Measurements from ENCODE around the gene PCBP3.

The PCBP3 gene

DNA sequence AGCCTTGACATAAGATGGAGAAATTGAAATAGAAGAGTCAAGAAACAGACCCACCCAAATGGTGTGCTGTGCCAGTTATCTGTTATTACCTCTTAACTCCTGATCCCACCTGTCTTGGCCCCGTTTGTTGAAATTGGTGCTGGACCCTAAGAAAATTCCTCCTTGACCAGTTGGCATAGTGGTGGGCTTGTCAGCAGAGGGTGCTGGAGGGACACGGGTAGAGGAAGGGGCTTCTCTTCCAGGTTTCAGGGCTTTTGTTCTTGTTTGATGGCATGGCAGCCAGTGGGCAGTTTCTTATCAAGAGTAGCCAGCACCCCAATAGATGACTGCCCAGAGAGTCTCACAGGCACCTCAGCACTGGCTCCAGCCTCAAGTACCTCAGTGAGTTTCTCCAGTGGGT is 51.6 kb downstream of the PCBP3 start:
- TF ChIP-seq, protein P1, sequence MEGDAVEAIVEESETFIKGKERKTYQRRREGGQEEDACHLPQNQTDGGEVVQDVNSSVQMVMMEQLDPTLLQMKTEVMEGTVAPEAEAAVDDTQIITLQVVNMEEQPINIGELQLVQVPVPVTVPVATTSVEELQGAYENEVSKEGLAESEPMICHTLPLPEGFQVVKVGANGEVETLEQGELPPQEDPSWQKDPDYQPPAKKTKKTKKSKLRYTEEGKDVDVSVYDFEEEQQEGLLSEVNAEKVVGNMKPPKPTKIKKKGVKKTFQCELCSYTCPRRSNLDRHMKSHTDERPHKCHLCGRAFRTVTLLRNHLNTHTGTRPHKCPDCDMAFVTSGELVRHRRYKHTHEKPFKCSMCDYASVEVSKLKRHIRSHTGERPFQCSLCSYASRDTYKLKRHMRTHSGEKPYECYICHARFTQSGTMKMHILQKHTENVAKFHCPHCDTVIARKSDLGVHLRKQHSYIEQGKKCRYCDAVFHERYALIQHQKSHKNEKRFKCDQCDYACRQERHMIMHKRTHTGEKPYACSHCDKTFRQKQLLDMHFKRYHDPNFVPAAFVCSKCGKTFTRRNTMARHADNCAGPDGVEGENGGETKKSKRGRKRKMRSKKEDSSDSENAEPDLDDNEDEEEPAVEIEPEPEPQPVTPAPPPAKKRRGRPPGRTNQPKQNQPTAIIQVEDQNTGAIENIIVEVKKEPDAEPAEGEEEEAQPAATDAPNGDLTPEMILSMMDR (IDR thresholded peaks at IDR 0.05; ENCODE audit: extremely low read depth, missing control alignments), result no peak
- DNase-seq (ENCODE audit: low spot score), result no peak

DNA sequence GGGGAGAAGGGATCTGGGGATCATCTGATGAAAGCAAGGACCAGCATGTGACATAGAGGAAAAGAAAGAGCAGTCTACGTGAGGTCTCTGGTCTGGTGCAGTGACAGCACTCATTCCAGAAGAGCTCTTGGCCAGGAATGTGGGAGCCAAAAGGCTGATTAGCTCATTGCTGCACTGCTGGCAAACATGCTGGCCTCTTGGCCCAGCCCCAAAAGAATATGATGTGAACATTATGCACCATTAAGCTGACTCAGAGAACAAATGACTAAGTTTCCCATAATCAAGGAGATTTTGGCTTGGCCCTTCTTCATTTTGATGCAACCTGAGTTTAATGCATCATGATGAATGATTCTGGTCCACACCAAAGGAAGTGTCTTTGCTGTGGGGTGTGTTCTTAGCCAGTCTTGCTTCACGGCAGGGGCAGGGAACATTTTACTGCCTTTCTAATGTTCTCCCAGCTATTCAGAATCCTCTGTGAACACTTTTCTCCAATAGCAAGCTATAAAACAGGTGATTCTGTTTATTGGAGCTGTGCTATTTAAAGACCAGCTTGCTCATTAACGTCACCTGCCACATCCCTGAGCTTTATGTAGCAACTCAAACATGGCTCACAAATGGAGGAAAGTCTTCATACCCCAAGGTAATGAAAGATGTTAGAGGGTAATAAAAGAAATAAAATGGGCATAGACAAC is 55.1 kb downstream of the PCBP3 start:
- TF ChIP-seq, protein P1 (IDR thresholded peaks at IDR 0.05; ENCODE audit: extremely low read depth, missing control alignments), result no peak
- no peak for DNase-seq (ENCODE audit: low spot score)

DNA sequence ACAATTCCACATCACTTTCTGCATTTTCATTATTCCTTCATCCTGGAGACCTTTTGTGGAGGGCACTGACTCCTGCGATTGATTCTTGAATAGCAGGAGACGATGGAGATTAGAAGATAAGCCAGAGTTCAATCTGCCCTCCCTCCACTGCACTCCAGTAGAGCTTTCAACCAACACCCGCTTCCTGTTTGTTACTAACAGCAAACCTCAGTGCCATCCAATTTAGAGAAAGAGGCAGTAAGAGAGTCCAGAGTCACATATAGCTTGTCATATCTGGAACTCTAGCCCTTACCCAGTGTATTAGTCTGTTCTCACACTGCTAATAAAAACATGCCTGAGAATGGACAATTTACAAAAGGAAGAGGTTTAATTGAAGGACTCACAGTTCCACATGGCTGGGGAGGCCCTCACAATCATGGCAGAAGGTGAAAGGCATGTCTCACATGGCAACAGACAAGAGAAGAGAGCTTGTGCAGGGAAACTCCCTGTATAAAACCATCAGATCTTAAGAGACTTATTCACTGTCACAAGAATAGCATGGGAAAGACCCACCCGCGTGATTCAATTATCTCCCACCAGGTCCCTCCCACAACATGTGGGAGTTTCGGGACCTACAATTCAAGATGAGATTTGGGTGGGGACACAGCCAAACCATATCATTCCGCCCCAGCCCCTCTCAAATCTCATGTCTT is 55.9 kb downstream of the PCBP3 start:
- no peak for DNase-seq (ENCODE audit: low spot score)

DNA sequence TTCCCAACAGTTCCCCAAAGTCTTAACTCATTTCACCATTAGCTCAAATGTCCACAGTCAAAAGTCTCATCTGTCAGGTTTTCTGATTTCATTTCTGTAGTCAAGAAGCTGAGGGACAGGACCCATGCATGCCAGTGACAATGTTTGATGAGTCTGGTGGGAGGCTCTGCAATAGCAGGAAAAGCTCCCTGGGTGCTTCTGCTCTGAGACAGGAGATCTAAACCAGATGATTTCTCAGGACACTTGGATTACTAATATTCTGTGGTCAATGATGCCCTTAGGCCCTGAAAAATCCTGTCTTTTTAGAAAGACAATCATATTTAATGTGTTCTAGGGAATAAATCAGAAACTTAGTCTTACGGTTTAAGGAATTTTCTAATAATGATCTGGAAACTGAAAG is 56.4 kb downstream of the PCBP3 start:
- TF ChIP-seq, protein P1 (IDR thresholded peaks at IDR 0.05; ENCODE audit: extremely low read depth, missing control alignments), result no peak
- DNase-seq (ENCODE audit: low spot score), result no peak

More for the DNA sequence above, 55.9 kb downstream of the PCBP3 start:
- TF ChIP-seq, protein P1 (IDR thresholded peaks at IDR 0.05; ENCODE audit: extremely low read depth, missing control alignments), result no peak

DNA sequence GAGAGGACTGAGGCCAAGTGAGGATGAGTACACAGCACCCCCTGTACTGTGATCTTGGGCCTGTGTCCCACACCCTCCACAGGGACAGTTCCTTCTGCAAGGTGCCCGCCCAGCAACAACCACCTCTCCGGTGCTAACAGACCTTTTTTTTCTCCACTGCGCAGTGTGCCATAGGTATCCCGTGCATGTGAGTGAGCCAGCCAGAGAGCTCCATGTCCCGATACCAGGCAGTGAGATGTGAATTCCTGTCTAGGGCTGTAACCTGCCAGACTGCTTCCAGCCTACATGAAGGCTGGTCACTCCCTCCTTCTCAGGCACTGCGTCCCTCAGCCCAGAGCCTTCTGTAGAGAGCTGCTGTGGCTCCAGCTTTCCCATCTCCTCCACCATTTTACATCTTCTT is 56.9 kb downstream of the PCBP3 start:
- no peak for DNase-seq (ENCODE audit: low spot score)

DNA sequence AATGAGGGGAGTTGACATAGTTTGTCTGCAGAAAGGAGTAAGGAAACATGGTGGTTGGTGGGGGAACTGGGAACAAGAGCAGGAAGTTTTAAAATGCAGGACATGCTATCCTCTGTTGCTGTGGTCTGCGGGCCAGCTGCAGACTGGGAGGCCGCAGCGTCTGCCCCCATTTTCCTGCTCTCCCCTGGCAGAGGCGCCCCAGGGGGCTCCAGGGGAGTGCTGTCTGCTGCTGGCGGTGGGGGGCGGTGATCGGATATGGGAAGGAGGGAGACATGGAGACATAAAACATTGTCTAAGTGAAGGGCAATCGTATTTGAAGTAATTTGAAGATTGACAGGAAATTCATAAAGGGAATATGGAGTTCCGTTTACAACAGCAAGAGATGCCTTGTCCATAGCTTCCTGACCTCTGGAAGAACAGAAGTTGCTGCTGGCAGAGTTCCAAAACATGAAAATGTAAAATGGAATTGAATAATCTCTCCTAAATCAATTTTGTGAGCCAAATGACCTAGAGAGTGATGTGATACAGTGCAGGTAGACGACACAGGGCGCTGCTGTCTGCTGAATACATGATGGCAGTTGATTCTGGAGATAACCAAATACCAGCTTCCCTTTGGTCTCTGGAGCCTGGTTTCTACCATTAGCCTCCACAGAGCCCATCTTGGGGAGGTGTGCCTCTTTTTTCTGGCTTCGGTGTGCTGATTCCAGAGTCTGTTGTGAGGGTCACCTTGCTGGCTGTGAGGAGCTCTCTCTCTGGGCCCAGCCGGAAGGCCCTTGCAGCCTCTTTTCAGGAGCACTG is 61.0 kb downstream of the PCBP3 start:
- no peak for DNase-seq (ENCODE audit: low spot score)
- TF ChIP-seq, protein P1 (IDR thresholded peaks at IDR 0.05; ENCODE audit: extremely low read depth, missing control alignments), result no peak

More for the DNA sequence above, 56.9 kb downstream of the PCBP3 start:
- TF ChIP-seq, protein P1 (IDR thresholded peaks at IDR 0.05; ENCODE audit: extremely low read depth, missing control alignments), result no peak

DNA sequence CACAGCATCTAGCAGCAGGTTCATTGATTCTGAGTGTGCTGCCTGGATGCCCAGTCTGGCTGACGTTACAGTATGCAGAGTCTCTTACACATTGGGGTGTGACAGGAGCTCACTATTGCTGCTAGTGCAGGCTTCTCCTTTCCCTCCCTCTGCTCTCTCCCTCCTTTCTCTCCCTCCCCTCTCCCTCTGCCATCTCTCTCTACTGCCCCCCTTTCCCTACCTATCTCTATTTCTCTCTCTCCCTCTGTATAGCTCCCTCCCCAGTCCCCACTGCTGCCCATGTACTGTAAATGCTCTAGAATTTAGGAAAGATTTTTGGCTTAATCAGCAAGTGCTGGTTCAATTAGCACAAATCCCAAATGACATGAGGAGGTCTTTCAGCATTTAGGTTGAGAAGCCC is 62.8 kb downstream of the PCBP3 start:
- TF ChIP-seq, protein P1 (IDR thresholded peaks at IDR 0.05; ENCODE audit: extremely low read depth, missing control alignments), result no peak
- DNase-seq (ENCODE audit: low spot score), result no peak
